ENCODE measurements around the gene TRIM44.
A peak's percentile ranks its signal among the peaks of the same experiment; 100 is the strongest.
"Not testable (repeated sequence)": the region's sequence is repeated elsewhere in the genome, so short reads cannot be mapped to it uniquely, and the experiment has no call there.

The TRIM44 gene

DNA sequence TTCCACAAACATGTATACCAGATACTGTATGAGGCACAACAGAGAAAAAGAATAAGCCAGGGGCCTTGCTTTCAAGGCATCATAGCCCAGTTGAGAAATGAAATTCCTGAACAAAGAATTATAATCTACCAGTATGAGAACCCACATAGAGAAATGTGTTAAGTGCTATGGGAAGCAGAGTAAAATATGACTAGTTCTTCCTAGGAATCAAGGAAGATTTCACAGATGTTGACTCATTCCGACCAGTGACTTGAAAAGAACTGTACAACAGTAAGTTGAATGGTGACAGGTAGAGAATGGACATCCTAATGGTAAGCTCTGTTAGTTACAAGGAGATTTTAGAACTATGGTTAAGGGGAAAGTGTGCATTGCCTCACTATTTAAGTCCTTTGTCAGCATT, 102.6 kb downstream of the TRIM44 start:
- H3K27ac ChIP-seq: no peak overlapping the region
- no peak for DNase-seq (ENCODE audit: low spot score)
- CTCF ChIA-PET: no interaction called here
- POLR2A ChIA-PET (ENCODE audit: low non-redundant PET): no interaction called here
- TF ChIP-seq, protein P1, sequence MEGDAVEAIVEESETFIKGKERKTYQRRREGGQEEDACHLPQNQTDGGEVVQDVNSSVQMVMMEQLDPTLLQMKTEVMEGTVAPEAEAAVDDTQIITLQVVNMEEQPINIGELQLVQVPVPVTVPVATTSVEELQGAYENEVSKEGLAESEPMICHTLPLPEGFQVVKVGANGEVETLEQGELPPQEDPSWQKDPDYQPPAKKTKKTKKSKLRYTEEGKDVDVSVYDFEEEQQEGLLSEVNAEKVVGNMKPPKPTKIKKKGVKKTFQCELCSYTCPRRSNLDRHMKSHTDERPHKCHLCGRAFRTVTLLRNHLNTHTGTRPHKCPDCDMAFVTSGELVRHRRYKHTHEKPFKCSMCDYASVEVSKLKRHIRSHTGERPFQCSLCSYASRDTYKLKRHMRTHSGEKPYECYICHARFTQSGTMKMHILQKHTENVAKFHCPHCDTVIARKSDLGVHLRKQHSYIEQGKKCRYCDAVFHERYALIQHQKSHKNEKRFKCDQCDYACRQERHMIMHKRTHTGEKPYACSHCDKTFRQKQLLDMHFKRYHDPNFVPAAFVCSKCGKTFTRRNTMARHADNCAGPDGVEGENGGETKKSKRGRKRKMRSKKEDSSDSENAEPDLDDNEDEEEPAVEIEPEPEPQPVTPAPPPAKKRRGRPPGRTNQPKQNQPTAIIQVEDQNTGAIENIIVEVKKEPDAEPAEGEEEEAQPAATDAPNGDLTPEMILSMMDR (conservative IDR thresholded peaks at IDR 0.05; ENCODE audit: low read depth): no peak

DNA sequence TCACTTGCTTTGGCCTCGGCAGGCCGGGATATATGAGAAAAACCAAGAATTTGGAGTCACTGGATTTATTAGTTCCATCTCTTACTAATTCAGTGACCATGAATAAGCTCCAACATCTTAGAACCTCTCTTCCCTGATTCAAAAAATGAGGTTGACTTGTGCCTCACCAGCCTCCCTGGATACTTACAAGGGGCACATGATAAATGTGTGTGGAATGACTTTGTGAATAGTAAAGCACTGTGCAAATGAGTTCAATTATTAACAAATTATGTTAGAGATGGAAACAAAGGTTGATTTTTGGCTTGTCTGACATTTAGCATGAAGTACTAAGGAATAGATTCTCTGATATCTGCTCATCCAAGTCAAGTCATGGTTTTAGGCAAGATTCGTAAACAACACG, 104.1 kb downstream of the TRIM44 start:
- DNase-seq (ENCODE audit: low spot score): no peak
- H3K27ac ChIP-seq: no peak overlapping the region
- ChIA-PET CTCF (no interaction called here), POLR2A (ENCODE audit: low non-redundant PET) (no interaction called here)
- TF ChIP-seq, protein P1 (conservative IDR thresholded peaks at IDR 0.05; ENCODE audit: low read depth): no peak

DNA sequence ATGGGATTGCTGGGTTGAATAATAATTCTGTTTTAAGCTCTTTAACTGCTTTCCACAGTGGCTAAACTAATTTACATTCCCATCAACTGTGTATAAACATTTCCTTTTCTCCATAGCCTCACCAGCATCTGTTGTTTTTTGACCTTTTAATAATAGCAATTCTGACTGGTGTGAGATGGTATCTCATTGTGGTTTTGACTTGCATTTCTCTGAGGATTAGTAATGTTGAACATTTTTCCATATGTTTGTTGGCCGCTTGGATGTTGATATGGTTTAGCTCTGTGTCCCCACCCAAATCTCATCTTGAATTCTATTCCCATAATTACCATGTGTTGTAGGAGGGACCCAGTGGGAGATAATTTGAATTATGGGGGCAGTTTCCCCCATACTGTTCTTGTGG, 107.8 kb downstream of the TRIM44 start:
- CTCF ChIA-PET; H3K27ac ChIP-seq; POLR2A ChIA-PET (ENCODE audit: low non-redundant PET); DNase-seq (ENCODE audit: low spot score): not testable (repeated sequence)

DNA sequence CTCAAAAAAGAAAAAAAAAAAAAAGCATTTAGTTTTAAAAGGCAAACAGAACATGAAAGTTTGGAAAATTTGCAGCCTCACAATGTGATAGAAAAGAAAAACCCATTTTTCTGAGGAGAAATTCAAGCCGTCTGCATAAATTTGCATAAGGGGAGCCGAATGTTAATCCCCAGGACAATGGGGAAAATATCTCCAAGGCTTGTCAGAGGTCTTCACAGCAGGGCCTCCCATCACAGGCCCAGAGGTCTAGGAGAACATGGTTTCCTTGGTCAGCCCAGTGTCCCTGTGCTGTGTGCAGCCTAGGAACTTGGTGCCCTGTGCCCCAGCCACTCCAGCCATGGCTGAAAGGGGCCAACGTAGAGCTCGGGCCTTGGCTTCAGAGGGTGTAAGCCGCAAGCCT, 109.1 kb downstream of the TRIM44 start:
- TF ChIP-seq, protein P1 (conservative IDR thresholded peaks at IDR 0.05; ENCODE audit: low read depth): no peak
- ChIA-PET CTCF (no interaction called here), POLR2A (ENCODE audit: low non-redundant PET) (no interaction called here)
- DNase-seq (ENCODE audit: low spot score): no peak
- no peak overlapping the region for H3K27ac ChIP-seq

DNA sequence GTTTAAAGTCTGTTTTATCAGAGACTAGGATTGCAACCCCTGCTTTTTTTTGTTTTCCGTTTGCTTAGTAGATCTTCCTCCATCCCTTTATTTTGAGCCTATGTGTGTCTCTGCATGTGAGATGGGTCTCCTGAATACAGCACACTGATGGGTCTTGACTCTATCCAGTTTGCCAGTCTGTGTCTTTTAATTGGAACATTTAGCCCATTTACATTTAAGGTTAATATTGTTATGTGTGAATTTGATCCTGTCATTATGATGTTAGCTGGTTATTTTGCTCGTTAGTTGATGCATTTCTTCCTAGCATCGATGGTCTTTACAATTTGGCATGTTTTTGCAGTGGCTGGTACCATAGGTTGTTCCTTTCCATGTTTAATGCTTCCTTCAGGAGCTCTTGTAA, 114.7 kb downstream of the TRIM44 start:
- POLR2A ChIA-PET (ENCODE audit: low non-redundant PET); H3K27ac ChIP-seq; DNase-seq (ENCODE audit: low spot score); CTCF ChIA-PET: not testable (repeated sequence)

DNA sequence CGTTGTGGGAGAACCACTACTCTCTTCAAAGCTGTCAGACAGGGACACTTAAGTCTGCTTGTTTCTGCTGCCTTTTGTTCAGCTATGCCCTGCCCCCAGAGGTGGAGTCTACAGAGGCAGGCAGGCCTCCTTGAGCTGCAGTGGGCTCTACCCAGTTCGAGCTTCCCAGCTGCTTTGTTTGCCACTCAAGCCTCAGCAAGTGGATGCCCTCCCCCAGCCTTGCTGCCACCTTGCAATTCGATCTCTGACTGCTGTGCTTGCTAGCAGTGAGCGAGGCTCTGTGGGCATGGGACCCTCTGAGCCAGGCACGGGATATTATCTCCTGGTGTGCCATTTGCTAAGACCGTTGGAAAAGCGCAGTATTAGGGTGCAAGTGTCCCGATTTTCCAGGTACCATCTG, 116.4 kb downstream of the TRIM44 start:
- H3K27ac ChIP-seq; DNase-seq (ENCODE audit: low spot score); POLR2A ChIA-PET (ENCODE audit: low non-redundant PET): not testable (repeated sequence)
- CTCF ChIA-PET: interaction anchor here (1.0 kb wide), 1 partner anchor 10 kb away, joined by 3 read pairs; no protein-coding TSS in a partner anchor

DNA sequence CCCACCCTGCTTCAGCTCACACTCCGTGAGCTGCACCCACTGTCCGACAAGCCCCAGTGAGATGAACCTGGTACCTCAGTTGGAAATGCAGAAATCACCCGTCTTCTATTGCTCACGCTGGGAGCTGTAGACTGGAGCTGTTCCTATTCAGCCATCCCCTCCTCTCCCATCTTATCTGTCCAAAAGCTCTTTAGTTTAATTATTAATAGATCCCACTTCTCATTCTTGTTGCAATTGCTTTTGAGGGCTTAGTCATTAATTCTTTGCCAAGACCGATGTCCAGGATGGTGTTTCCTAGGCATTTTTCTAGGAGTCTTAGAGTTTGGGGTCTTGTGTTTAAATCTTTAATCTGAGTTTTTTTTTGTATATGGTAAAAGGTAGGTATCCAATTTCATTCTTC, 116.8 kb downstream of the TRIM44 start:
- no peak for DNase-seq (ENCODE audit: low spot score)
- H3K27ac ChIP-seq: no peak overlapping the region
- ChIA-PET CTCF (interaction anchor here (0.6 kb wide), 1 partner anchor 351 kb away, joined by 3 read pairs; no protein-coding TSS in a partner anchor), POLR2A (ENCODE audit: low non-redundant PET) (no interaction called here)
- TF ChIP-seq, protein P1 (conservative IDR thresholded peaks at IDR 0.05; ENCODE audit: low read depth): no peak

DNA sequence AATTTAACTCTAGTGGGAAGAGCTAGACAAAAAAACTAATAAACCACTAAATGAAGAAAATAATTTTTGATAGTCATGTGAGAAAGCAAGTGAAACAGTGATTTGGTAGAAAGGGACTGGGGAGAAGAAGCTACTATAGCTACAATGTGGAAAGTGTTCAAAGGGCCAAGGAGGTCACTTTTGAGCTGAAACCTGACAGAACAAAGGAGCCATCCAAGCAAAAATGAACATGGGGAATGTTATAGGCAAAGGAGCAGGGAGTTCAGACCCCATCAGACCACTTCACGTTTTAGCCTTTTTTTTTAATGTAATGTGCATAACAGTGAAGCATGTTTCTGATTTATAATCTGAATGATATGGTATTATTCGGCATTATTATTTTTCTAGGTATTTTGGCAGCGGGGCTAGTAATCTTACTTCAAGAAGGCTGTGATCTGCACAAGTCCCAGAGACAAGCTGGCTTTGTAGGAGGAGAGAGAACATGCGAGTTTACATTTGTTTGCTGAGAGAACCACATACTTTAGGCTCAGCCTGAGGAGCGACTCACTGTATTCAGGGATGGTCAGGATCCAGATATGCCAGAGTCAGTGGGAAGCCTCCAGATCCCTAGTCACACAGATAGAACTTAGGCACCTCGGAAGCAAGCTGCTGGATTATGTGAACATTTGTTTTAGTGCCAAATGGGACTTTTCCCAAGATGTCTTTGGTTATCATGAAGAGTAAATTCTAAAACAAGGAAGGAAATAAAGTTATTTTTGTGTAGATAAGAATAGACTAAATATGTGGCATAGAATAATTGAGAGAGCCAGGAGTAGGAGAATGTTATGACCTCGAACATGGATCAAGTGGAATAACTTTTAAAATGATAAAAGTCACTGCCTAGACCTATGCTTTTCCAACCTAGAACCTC, 118.6 kb downstream of the TRIM44 start:
- POLR2A ChIA-PET (ENCODE audit: low non-redundant PET): interaction anchor here (0.6 kb wide), 1 partner anchor 103 kb away, joined by 3 read pairs; no protein-coding TSS in a partner anchor
- CTCF ChIA-PET: interaction anchor here (0.7 kb wide), 1 partner anchor 10 kb away, joined by 3 read pairs; no protein-coding TSS in a partner anchor

More for the DNA sequence above, 118.6 kb downstream of the TRIM44 start:
- no peak overlapping the region for H3K27ac ChIP-seq
- DNase-seq (ENCODE audit: low spot score): peak; percentile 42
- TF ChIP-seq, protein P1 (conservative IDR thresholded peaks at IDR 0.05; ENCODE audit: low read depth): no peak

Data from RWPE1 (cell line).